GM12873 (cell line): ENCODE results near the gene ARHGAP11A.

Source experiments
- CTCF ChIP-seq: IDR thresholded peaks from 2 replicates; pipeline ENCODE4 v1.5.1; 2012; ENCODE audit warnings: low read depth, mild to moderate bottlenecking, moderate library complexity, low read length, control low read depth; ENCODE audit not compliant: insufficient read depth; ENCODE audit errors: missing control alignments

Gene ARHGAP11A

GRCh38 chr15:32688151-32688639 lies 72.9 kb downstream of the ARHGAP11A start:
- no peak for TF ChIP-seq CTCF
